ENCODE results near the gene ELL. TPM values are rescaled to one million over a fixed set of nuclear protein-coding genes. Genes with fewer than 3 reads are reported as not detected.
A peak's percentile ranks its signal among the peaks of the same experiment; 100 is the strongest.
"Not testable (repeated sequence)": the region's sequence is repeated elsewhere in the genome, so short reads cannot be mapped to it uniquely, and the experiment has no call there.

The ELL gene
- total and polyA plus RNA-seq, 2 donors from 2014 or later: 5.7 to 25.2 TPM

DNA sequence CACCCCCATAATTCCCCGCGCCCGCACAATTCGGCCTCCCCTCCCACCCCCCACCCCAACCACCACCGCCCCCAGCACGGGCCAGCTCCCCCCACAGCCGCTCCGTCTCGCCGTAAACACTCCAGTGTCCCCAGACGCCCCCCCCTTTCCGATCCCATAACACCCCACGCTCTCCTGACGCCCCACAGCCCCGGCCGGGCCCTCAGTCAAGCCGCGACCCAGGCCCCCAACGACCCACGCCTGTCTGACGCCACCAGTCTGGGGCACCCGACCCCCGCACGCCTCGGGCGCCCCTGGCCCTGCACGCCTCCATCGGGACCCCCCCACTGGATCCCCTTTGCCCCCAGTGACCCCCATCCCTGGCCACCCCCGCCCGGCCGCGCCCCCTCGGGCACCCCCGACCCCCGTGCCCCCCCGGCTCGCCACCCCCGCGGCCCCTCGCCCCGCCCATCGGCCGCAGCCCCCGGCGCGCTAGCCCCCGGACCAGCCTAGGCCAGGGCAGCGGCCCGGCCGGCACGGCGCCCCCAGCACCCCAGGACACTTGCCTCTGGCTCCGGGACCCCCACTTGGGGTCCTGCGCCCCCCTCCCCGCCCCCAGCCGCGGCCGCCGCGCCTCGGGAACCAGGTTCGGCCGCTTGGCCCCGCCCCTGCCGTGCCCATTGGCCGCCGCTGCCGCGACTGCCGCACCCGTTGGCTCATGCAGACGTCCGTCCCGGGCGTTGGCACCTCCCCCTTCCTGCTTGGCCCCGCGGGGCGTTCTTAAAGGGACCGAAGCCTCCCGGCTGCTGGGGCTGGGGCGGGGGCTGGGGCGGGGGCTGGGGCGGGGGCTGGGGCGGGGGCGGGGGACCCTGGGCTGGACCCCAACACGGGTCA lies 21.3 kb upstream of the ELL start, which contains the start of gene FKBP8:
Gene FKBP8 (minus strand): TSS at position 633 of the 873 bp plus-strand sequence. CDS start 1,603 bp downstream, outside the sequence.
- Histone ChIP-seq H3K27me3 (ENCODE audit: control insufficient read depth, insufficient read depth, low read length) (no peaks in the 10 kb centered on the region), H3K9ac (ENCODE audit: low read length in 3 of 3) (peak within 1 kb of the TSS; percentile 3 to 86 (median 83)), H3K4me1 (ENCODE audit: control insufficient read depth in 2 of 3, insufficient read depth in 2 of 3, low read depth in 1 of 3, low read length in 3 of 3) (peaks cover 0 to 7% (median 4%) of the 10 kb centered on the region in 3 donors), H3K36me3 (ENCODE audit: control insufficient read depth in 2 of 3, insufficient read depth in 3 of 3, low read length in 3 of 3) (peaks cover 0 to 11% (median 9%) of the 10 kb centered on the region in 3 donors), H3K4me3 (ENCODE audit: low read length in 3 of 3) (peak within 1 kb of the TSS; percentile 42 to 74 (median 69)), H3K27ac (ENCODE audit: low read depth in 2 of 2, low read length in 2 of 2) (peak within 1 kb of the TSS; percentile 51 to 72), H3K9me3 (ENCODE audit: control insufficient read depth in 2 of 3, insufficient read depth in 1 of 3, low read length in 3 of 3) (no peaks in the 10 kb centered on the region)
- TF ChIP-seq, protein P1, sequence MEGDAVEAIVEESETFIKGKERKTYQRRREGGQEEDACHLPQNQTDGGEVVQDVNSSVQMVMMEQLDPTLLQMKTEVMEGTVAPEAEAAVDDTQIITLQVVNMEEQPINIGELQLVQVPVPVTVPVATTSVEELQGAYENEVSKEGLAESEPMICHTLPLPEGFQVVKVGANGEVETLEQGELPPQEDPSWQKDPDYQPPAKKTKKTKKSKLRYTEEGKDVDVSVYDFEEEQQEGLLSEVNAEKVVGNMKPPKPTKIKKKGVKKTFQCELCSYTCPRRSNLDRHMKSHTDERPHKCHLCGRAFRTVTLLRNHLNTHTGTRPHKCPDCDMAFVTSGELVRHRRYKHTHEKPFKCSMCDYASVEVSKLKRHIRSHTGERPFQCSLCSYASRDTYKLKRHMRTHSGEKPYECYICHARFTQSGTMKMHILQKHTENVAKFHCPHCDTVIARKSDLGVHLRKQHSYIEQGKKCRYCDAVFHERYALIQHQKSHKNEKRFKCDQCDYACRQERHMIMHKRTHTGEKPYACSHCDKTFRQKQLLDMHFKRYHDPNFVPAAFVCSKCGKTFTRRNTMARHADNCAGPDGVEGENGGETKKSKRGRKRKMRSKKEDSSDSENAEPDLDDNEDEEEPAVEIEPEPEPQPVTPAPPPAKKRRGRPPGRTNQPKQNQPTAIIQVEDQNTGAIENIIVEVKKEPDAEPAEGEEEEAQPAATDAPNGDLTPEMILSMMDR (IDR thresholded peaks at IDR 0.05; ENCODE audit: borderline replicate concordance, extremely low read depth, insufficient read depth): no peak
- intact Hi-C loops (cut with DNase I): no loop called here
- DNase-seq (peak; percentile 93 to 98 (median 96)), FAIRE-seq (no peak)

DNA sequence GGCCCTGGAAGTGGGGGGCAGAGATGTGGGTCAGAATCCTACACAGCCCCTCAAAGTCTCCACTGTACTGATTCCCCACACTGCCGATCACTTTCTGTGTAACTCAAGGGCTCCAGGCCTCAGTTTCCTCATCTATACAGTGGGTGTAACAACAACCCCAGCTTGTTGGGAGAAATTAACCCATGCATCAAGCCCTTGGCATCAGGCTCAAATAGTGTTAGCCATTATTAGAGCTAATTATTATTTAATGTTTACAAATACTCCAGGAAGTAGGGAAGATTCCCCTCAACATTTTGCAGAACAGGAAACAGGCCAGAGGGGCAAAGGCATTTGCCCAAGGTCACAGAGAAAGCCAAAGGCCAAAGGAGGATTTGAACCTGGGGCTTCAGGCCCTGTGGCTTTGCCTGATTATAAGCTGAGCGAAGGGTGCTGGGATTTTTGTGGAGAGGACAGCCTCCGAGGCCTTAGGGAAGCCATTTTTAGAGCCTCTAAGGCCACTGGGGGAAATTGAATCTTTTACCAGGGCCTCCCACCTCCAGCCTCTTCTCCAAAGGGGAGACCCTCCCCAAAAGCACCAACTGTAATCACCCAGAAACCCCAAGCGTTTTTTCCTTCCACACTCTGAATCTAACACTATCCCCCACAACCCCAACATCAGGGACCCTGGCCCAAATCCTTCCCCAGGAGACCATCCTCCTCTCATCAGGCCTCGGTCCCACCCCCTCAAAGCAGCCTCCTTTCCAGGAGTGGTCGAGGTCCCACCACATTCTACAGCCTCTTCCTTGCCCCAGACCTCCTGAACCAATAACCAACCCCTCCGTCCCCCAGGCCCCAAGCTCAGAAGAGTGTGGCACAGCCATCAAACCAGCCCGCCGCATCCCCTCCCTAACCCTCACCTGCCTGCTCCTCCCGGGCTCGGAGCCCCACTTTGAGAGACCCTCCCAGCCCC lies 20.4 kb upstream of the ELL start:
- FAIRE-seq: no peak
- intact Hi-C loops (cut with DNase I): no loop called here
- peak in 1 of 5 donors; percentile 25 for DNase-seq

DNA sequence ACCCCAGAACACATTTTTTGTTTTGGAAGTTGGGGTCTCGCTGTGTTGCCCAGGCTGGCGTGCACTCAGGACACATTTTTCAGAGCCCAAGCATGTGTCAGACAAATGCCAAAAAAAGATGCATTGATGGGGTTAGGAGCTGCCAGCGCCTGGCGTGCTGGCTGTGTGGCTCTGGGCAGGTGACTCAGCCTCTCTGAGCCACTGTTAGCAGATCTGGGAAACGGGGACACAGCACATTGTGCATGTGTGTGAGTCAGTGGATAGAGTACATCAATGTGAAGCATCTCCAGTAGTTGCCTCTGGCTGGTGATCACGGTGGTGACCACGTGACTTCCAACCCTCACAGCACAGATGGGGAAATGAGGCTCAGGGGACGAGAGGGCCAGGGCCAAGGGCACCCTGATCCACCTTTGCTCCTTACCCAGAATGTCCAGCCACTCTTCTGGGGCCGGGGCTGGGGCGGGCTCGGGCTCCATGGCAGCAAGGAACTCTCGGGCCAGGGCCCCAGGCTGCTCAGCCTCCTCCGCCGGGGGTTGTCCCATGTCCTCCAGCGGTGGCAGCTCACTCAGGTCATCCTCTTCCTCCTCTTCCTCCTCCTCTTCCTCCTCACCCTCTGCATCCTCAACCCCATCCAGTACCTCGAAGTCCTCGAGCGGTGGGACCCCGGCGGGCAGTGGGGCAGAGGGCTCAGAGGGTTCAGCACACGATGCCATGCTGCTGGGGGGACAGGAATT lies 19.6 kb upstream of the ELL start:
- no peak overlapping the region for H3K27ac ChIP-seq (ENCODE audit: low read depth in 2 of 2, low read length in 2 of 2)

More for the DNA sequence above, 20.4 kb upstream of the ELL start:
- peak overlapping the region; percentile 42 to 74 (median 65) for H3K4me3 ChIP-seq (ENCODE audit: low read length in 3 of 3)
- peak overlapping the region; percentile 3 to 86 (median 83) for H3K9ac ChIP-seq (ENCODE audit: low read length in 3 of 3)
- H3K27me3 ChIP-seq (ENCODE audit: control insufficient read depth, insufficient read depth, low read length): no peaks in the 10 kb centered on the region
- TF ChIP-seq, protein P1 (IDR thresholded peaks at IDR 0.05; ENCODE audit: borderline replicate concordance, extremely low read depth, insufficient read depth): no peak
- peak overlapping the region; percentile 51 to 72 for H3K27ac ChIP-seq (ENCODE audit: low read depth in 2 of 2, low read length in 2 of 2)
- no peaks in the 10 kb centered on the region for H3K9me3 ChIP-seq (ENCODE audit: control insufficient read depth in 2 of 3, insufficient read depth in 1 of 3, low read length in 3 of 3)
- peaks cover 0 to 7% (median 4%) of the 10 kb centered on the region in 3 donors for H3K4me1 ChIP-seq (ENCODE audit: control insufficient read depth in 2 of 3, insufficient read depth in 2 of 3, low read depth in 1 of 3, low read length in 3 of 3)
- peaks cover 0 to 16% (median 9%) of the 10 kb centered on the region in 3 donors for H3K36me3 ChIP-seq (ENCODE audit: control insufficient read depth in 2 of 3, insufficient read depth in 3 of 3, low read length in 3 of 3)

DNA sequence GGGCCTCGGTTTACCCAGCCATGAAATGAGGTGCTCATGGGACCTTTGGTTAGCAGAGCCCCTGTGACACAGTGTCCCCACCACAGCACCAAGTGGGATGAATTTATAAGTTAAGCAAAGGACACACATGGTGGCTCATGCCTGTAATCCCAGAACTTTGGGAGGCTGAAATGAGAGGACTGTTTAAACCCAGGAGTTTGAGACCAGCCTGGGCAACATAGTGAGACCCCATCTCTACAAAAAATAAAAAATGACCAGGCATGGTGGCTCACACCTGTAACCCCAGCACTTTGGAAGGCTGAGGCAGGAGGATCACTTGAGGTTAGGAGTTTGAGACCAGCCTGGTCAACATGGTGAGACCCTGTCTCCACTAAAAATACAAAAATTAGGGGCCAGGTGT lies 18.3 kb upstream of the ELL start:
- FAIRE-seq; H3K4me1 ChIP-seq (ENCODE audit: control insufficient read depth in 2 of 3, insufficient read depth in 2 of 3, low read depth in 1 of 3, low read length in 3 of 3); H3K27me3 ChIP-seq (ENCODE audit: control insufficient read depth, insufficient read depth, low read length); H3K9ac ChIP-seq (ENCODE audit: low read length in 3 of 3); DNase-seq; H3K27ac ChIP-seq (ENCODE audit: low read depth in 2 of 2, low read length in 2 of 2); H3K4me3 ChIP-seq (ENCODE audit: low read length in 3 of 3); H3K9me3 ChIP-seq (ENCODE audit: control insufficient read depth in 2 of 3, insufficient read depth in 1 of 3, low read length in 3 of 3); intact Hi-C loops (cut with DNase I): not testable (repeated sequence)
- H3K36me3 ChIP-seq (ENCODE audit: control insufficient read depth in 2 of 3, insufficient read depth in 3 of 3, low read length in 3 of 3): peaks cover 2 to 28% (median 13%) of the 10 kb centered on the region in 3 donors

More for the DNA sequence above, 19.6 kb upstream of the ELL start:
- Histone ChIP-seq H3K4me1 (ENCODE audit: control insufficient read depth in 2 of 3, insufficient read depth in 2 of 3, low read depth in 1 of 3, low read length in 3 of 3) (peaks cover 0 to 7% (median 4%) of the 10 kb centered on the region in 3 donors), H3K9me3 (ENCODE audit: control insufficient read depth in 2 of 3, insufficient read depth in 1 of 3, low read length in 3 of 3) (no peaks in the 10 kb centered on the region), H3K36me3 (ENCODE audit: control insufficient read depth in 2 of 3, insufficient read depth in 3 of 3, low read length in 3 of 3) (peaks cover 2 to 21% (median 9%) of the 10 kb centered on the region in 3 donors), H3K27me3 (ENCODE audit: control insufficient read depth, insufficient read depth, low read length) (no peaks in the 10 kb centered on the region), H3K4me3 (ENCODE audit: low read length in 3 of 3) (no peak overlapping the region), H3K9ac (ENCODE audit: low read length in 3 of 3) (no peak overlapping the region)
- DNase-seq (no peak), FAIRE-seq (no peak)
- TF ChIP-seq, protein P1 (IDR thresholded peaks at IDR 0.05; ENCODE audit: borderline replicate concordance, extremely low read depth, insufficient read depth): no peak
- intact Hi-C loops (cut with DNase I): no loop called here

Data from kidney (tissue), 14 donors.